HepG2 (cell line): Measurements from ENCODE around the gene PPP2R2B. TPM values are rescaled to one million over a fixed set of nuclear protein-coding genes. Genes with fewer than 3 reads are reported as not detected.

Experiments
- ATAC-seq: fragments of 200-7000 bp; cut with Tn5 transposase; 3 replicates; pipeline ENCODE4 v1.9.1; 2020; ENCODE audit warnings: mild to moderate bottlenecking, moderate library complexity
- BruUV-seq: library from RNA; stranded (reverse); fragments of 400-500 nt; replicated peaks from 2 replicates; lab custom pipeline; 2021; lab: Mats Ljungman, UMichigan
- CTCF ChIA-PET: fragments of 300-600 bp; formaldehyde crosslinking; extraction: SDS; loops from one replicate; lab custom pipeline; 2021; ENCODE audit warnings: low total read pairs, inconsistent platforms, low intra/inter-chr PET ratio; lab: Yijun Ruan, JAX
- POLR2A ChIA-PET: fragments of 350-600 bp; sonication (Branson Sonifier 250); formaldehyde crosslinking; loops from one replicate; lab custom pipeline; 2020; ENCODE audit warnings: antibody characterized with exemption, inconsistent platforms; lab: Yijun Ruan, JAX
- DNase-seq: peaks from one replicate; pipeline ENCODE4 v3.0.0-alpha.2; 2015; ENCODE audit warnings: low spot score
- FAIRE-seq: peaks from 3 replicates; lab custom pipeline; 2011; peaks lifted over from hg19 to GRCh38; lab: Jason Lieb, UNC
- H2AFZ ChIP-seq: one replicate; pipeline ENCODE4 v1.6.1; 2011; ENCODE audit warnings: low read length, inconsistent platforms
- H3K27ac ChIP-seq: fragments of 300-600 bp; 3 replicates; pipeline ENCODE4 v1.8.0; 2011; ENCODE audit warnings: mixed run types, mild to moderate bottlenecking, mixed read lengths, low read length, inconsistent platforms; ENCODE audit not compliant: insufficient read depth; ENCODE audit errors: extremely low read length
- H3K27me3 ChIP-seq, 2 experiments: fragments of 200-600 bp in 1 of 2; 2 replicates in 1 of 2; 3 replicates in 1 of 2; pipeline versions ENCODE4 v1.6.0 to v1.8.0; 2011; ENCODE audit warnings: low read length in 2 of 2, mild to moderate bottlenecking in 2 of 2, moderate library complexity in 2 of 2, inconsistent platforms in 1 of 2; ENCODE audit not compliant: insufficient read depth in 2 of 2, control insufficient read depth in 1 of 2
- H3K36me3 ChIP-seq, 2 experiments: fragments of 200-600 bp in 1 of 2; replicated peaks in 1 of 2; 2 replicates in 1 of 2; 3 replicates in 1 of 2; pipeline versions ENCODE4 v1.5.1 to v1.8.0; 2011; ENCODE audit warnings: low read length in 2 of 2, inconsistent platforms in 1 of 2; ENCODE audit not compliant: insufficient read depth in 2 of 2, control insufficient read depth in 1 of 2
- H3K4me1 ChIP-seq: 2 replicates; pipeline ENCODE4 v1.5.1; 2012; ENCODE audit warnings: low read length, inconsistent platforms; ENCODE audit not compliant: insufficient read depth
- H3K4me2 ChIP-seq: 2 replicates; pipeline ENCODE4 v1.6.0; 2011; ENCODE audit warnings: low read depth, low read length, inconsistent platforms
- H3K4me3 ChIP-seq, 3 experiments: fragments of 200-600 bp in 1 of 3; sonication (generic), shearing (Covaris generic) in 1 of 3; replicated peaks in 1 of 3; 2 replicates each; pipeline ENCODE4 v1.5.1; 2011 to 2016; ENCODE audit warnings: low read length in 3 of 3, inconsistent platforms in 2 of 3, low read depth in 2 of 3, mild to moderate bottlenecking in 2 of 3, control low read depth in 1 of 3, mixed read lengths in 1 of 3; ENCODE audit not compliant: insufficient read depth in 1 of 3
- H3K79me2 ChIP-seq: one replicate; pipeline ENCODE4 v1.6.1; 2011; ENCODE audit warnings: low read length, inconsistent platforms; ENCODE audit not compliant: insufficient read depth
- H3K9ac ChIP-seq: 2 replicates; pipeline ENCODE4 v1.6.0; 2011; ENCODE audit warnings: mild to moderate bottlenecking, low read depth, low read length, inconsistent platforms; ENCODE audit not compliant: insufficient read depth
- H3K9me3 ChIP-seq: 2 replicates; pipeline ENCODE4 v1.5.1; 2012; ENCODE audit warnings: mild to moderate bottlenecking, low read length
- H4K20me1 ChIP-seq: 2 replicates; pipeline ENCODE4 v1.6.0; 2011; ENCODE audit warnings: inconsistent platforms, mild to moderate bottlenecking, low read length, moderate library complexity; ENCODE audit not compliant: insufficient read depth
- IKZF1 ChIP-seq: fragments of 450-650 bp; IDR thresholded peaks from 2 replicates; pipeline ENCODE4 v1.7.1; 2016
- JUN ChIP-seq: sonication (generic); formaldehyde crosslinking; IDR thresholded peaks from 2 replicates; pipeline ENCODE4 v1.4.0; 2020; ENCODE audit warnings: mild to moderate bottlenecking, missing genetic modification reagents
- KAT8 ChIP-seq: IDR thresholded peaks from 2 replicates; pipeline ENCODE4 v1.6.1; 2016; ENCODE audit warnings: missing genetic modification reagents, missing compliant biosample characterization
- KLF16 ChIP-seq, 2 experiments: sonication (generic) in 1 of 2; formaldehyde crosslinking in 1 of 2; IDR thresholded peaks; 2 replicates each; pipeline versions ENCODE4 v1.6.1 to v1.8.0; 2016 to 2023; ENCODE audit warnings: missing genetic modification reagents in 2 of 2, missing compliant biosample characterization in 1 of 2
- KLF6 ChIP-seq: IDR thresholded peaks from 2 replicates; pipeline ENCODE4 v1.8.0; 2016; ENCODE audit warnings: missing biosample characterization, missing genetic modification reagents
- MEF2D ChIP-seq: sonication (generic); formaldehyde crosslinking; IDR thresholded peaks from 2 replicates; pipeline ENCODE4 v1.5.1; 2020; ENCODE audit warnings: mild to moderate bottlenecking, missing genetic modification reagents
- MIER3 ChIP-seq: IDR thresholded peaks from 2 replicates; pipeline ENCODE4 v1.6.1; 2016; ENCODE audit warnings: missing compliant biosample characterization, borderline replicate concordance
- NCOA5 ChIP-seq: sonication (generic); formaldehyde crosslinking; IDR thresholded peaks from 2 replicates; pipeline ENCODE4 v1.4.0; 2020; ENCODE audit warnings: missing genetic modification reagents
- NFE2 ChIP-seq: sonication (generic); formaldehyde crosslinking; IDR thresholded peaks from 2 replicates; pipeline ENCODE4 v1.4.0; 2020; ENCODE audit warnings: missing genetic modification reagents
- POGZ ChIP-seq: sonication (generic); formaldehyde crosslinking; IDR thresholded peaks from 2 replicates; pipeline ENCODE4 v1.4.0; 2020; ENCODE audit warnings: mild to moderate bottlenecking, missing genetic modification reagents
- RFX1 ChIP-seq: fragments of 450-650 bp; IDR thresholded peaks from 2 replicates; pipeline ENCODE4 v1.6.1; 2017
- SMC3 ChIP-seq: IDR thresholded peaks from 2 replicates; pipeline ENCODE4 v1.6.1; 2011; ENCODE audit warnings: low read length, improper control_type of control experiment
- ZNF441 ChIP-seq: sonication (generic); formaldehyde crosslinking; IDR thresholded peaks from 2 replicates; pipeline ENCODE4 v1.7.0; 2021; ENCODE audit warnings: missing genetic modification reagents, borderline replicate concordance
- ZSCAN29 ChIP-seq: sonication (generic); formaldehyde crosslinking; conservative IDR thresholded peaks from 2 replicates; pipeline ENCODE4 v1.4.0; 2020; ENCODE audit warnings: mild to moderate bottlenecking, missing genetic modification reagents
- WGBS: methylation state at CpG from one replicate; pipeline ENCODE4 v1.1.6; 2017; ENCODE audit warnings: low lambda C conversion rate; 5-methylcytosine and 5-hydroxymethylcytosine counted together
- in situ Hi-C: cut with HindIII; loops from 2 replicates; pipeline ENCODE4 v1.10.0; 2017; ENCODE audit warnings: low pct_unique_long_range_greater_than_20kb; ENCODE audit not compliant: extremely low pct_ligation_motif_present
- intact Hi-C: fragments of 100-400 bp; cut with micrococcal nuclease; formaldehyde crosslinking; loops from one replicate; pipeline ENCODE4 v1.10.0; 2022; ENCODE audit not compliant: unreplicated experiment
- polyA plus RNA-seq, 8 experiments: library from polyadenylated mRNA; depleted of rRNA in 3 of 8; stranded (reverse) in 7 of 8; unstranded in 1 of 8; fragments of >200 nt; fragmentation: Illumina TruSeq in 4 of 8; extraction: Trizol in 4 of 8; gene quantifications; 2 replicates each; pipeline versions ENCODE4 v1.2.1 to v1.2.3, GENCODE V29; 2011 to 2016; ENCODE audit warnings: low read depth in 4 of 8, missing spikeins in 1 of 8, mixed read lengths in 1 of 8; ENCODE audit not compliant: insufficient read depth in 1 of 8
- total RNA-seq, 5 experiments: library from RNA; depleted of rRNA; stranded (reverse); fragments of >200 nt; fragmentation: Illumina TruSeq; extraction: Trizol; gene quantifications; 2 replicates each; pipeline ENCODE4 v1.2.3, GENCODE V29; 2016; ENCODE audit warnings: low read depth in 1 of 5

Gene PPP2R2B
- total and polyA plus RNA-seq, 2 of the 13 experiments (the other 11 are each of a cell fraction or from before 2014, with no cell fraction given) = not detected

DNA sequence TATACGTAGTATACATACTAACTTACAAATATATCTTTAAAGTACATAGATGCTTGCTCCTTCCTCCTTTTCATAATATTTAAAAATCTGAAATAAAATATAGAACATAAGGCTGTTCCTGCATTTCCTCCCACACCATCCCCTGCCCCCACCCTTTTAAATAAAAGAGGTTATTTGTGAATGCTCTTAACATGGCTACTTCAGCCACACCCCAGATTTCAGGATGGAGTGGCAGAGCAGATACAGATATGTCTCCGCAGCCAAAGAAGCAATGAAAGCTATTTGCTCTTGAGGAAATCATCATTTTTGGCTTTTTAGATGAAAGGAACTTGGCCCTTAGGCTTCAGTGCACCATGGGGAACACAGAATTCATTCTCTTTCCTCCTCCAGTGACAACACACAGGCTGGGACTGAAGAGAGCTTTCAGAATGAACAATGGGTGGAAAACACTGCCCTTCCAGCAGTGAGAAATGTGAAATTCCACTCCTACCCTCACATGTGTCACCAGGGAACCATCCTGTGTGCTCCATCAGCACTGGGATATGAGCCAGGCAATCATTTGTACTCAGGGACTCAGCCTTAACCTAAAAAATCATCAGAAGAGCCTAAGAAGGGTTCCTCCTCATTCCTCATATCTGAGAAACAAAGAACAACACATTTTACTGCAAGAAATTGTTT is 134.3 kb downstream of the PPP2R2B start:
- Histone ChIP-seq H4K20me1 (no peaks in the 10 kb centered on the region), H3K9ac (no peak overlapping the region), H3K4me2 (no peak overlapping the region), H3K9me3 (no peaks in the 10 kb centered on the region), H3K27me3 (no peaks in the 10 kb centered on the region), H3K27ac (no peak overlapping the region), H3K4me1 (no peaks in the 10 kb centered on the region), H2AFZ (no peak overlapping the region), H3K36me3 (no peaks in the 10 kb centered on the region), H3K79me2 (no peaks in the 10 kb centered on the region), H3K4me3 (no peak overlapping the region)
- DNase-seq = no peak
- in situ Hi-C loops = no loop called here
- intact Hi-C loops = no loop called here
- ChIA-PET CTCF (no interaction called here), POLR2A (no interaction called here)
- ATAC-seq = no peak
- WGBS = 33% methylated on average over 2 of the region's 2 CpGs
- TF ChIP-seq MEF2D (CRISPR knock-in tag) = no peak
- no peak for TF ChIP-seq KLF16 (CRISPR knock-in tag; IDR thresholded peaks at IDR 0.05)
- TF ChIP-seq ZNF441 (CRISPR knock-in tag) = no peak
- no peak for TF ChIP-seq JUN (CRISPR knock-in tag)
- TF ChIP-seq KLF6 = no peak
- no peak for TF ChIP-seq IKZF1
- no peak for TF ChIP-seq NCOA5 (CRISPR knock-in tag)
- TF ChIP-seq NFE2 (CRISPR knock-in tag) = no peak
- no peak for TF ChIP-seq MIER3 (CRISPR knock-in tag)
- no peak for TF ChIP-seq ZSCAN29 (CRISPR knock-in tag)
- no peak for TF ChIP-seq RFX1
- no peak for TF ChIP-seq KAT8 (CRISPR knock-in tag)
- no peak for TF ChIP-seq POGZ (CRISPR knock-in tag)
- no peak for TF ChIP-seq SMC3
- no peak for FAIRE-seq
- BruUV-seq = no TSS peak
